Fibroblast of lung (primary cell): ENCODE results near the gene CFHR5.
"Not testable (repeated sequence)": the region's sequence is repeated elsewhere in the genome, so short reads cannot be mapped to it uniquely, and the experiment has no call there.

ENCODE experiments used
- CTCF ChIP-seq, 2 donors: IDR thresholded peaks in 1 of 2; conservative IDR thresholded peaks in 1 of 2; 1 replicate in 1 of 2; 2 replicates in 1 of 2; pipeline ENCODE4 v1.5.1; 2011 to 2012; ENCODE audit warnings: low read length in 2 of 2, control low read depth in 1 of 2, inconsistent platforms in 1 of 2, low read depth in 1 of 2, mild to moderate bottlenecking in 1 of 2
- EZH2 ChIP-seq: IDR thresholded peaks from 2 replicates; pipeline ENCODE4 v1.5.1; 2012; ENCODE audit warnings: low read length, control low read depth, mild to moderate bottlenecking; ENCODE audit errors: missing control alignments

GRCh38 chr1:196943568-196943967 is 33.8 kb upstream of the CFHR5 start, which contains the start of gene CFHR2:
- TF ChIP-seq CTCF (conservative IDR thresholded peaks at IDR 0.05 in 1 of 2, IDR thresholded peaks at IDR 0.05 in 1 of 2; ENCODE audit: low read depth in 1 of 2, low read length in 2 of 2); EZH2: not testable (repeated sequence)
